Type B pancreatic cell (in vitro differentiated cells): Measurements from ENCODE around the gene ZMYM4. TPM values are rescaled to one million over a fixed set of nuclear protein-coding genes. Genes with fewer than 3 reads are reported as not detected.

Experiments
- DNase-seq: peaks from one replicate; pipeline ENCODE4 v3.0.0; 2021; ENCODE audit warnings: mixed read lengths; ENCODE audit not compliant: unreplicated experiment; ENCODE audit errors: extremely low spot score
- H3K27ac Mint-ChIP-seq: 2 replicates; pipeline ENCODE4 v1.8.0; 2021; ENCODE audit warnings: mild to moderate bottlenecking, mixed read lengths
- H3K27me3 Mint-ChIP-seq: 2 replicates; pipeline ENCODE4 v1.8.0; 2021; ENCODE audit warnings: mixed read lengths
- H3K36me3 Mint-ChIP-seq: 2 replicates; pipeline ENCODE4 v1.8.0; 2021; ENCODE audit warnings: mixed read lengths
- H3K4me1 Mint-ChIP-seq: one replicate; pipeline ENCODE4 v1.8.0; 2021; ENCODE audit warnings: mixed read lengths; ENCODE audit not compliant: unreplicated experiment
- H3K4me3 Mint-ChIP-seq: 2 replicates; pipeline ENCODE4 v1.8.0; 2021; ENCODE audit warnings: mild to moderate bottlenecking, mixed read lengths
- H3K9me3 Mint-ChIP-seq: 2 replicates; pipeline ENCODE4 v1.8.0; 2021; ENCODE audit warnings: mixed read lengths
- total RNA-seq: library from RNA; stranded (reverse); gene quantifications from 2 replicates; pipeline ENCODE4 v1.2.1, GENCODE V29; 2021; ENCODE audit warnings: low replicate concordance
- TF ChIP-seq, protein P1 (sequence below): fragments of 200-600 bp; sonication (generic); conservative IDR thresholded peaks from 2 replicates; pipeline ENCODE4 v1.5.0; 2021; ENCODE audit warnings: antibody characterized with exemption, mild to moderate bottlenecking

The ZMYM4 gene
- total RNA-seq, 1 donor from 2014 or later = 85.4 TPM

DNA sequence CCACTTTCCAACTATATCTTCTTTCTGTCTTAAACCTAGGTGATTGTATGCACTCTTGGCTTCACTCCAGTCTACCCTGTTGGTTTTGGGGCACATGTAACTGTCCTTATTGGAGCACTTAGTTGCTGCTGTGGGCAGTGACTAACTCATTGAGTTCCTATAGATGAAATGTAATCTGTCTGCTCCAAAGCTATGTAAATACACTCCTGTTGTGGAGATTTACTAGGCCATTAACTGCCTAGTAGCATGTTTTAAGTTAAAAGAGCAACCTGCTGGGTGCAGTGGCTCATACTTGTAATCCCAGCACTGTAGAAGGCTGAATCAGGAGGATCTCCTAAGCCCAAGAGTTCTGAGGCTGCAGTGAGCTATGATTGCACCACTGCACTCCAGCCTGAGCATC lies 137.6 kb downstream of the ZMYM4 start:
- TF ChIP-seq, protein P1, sequence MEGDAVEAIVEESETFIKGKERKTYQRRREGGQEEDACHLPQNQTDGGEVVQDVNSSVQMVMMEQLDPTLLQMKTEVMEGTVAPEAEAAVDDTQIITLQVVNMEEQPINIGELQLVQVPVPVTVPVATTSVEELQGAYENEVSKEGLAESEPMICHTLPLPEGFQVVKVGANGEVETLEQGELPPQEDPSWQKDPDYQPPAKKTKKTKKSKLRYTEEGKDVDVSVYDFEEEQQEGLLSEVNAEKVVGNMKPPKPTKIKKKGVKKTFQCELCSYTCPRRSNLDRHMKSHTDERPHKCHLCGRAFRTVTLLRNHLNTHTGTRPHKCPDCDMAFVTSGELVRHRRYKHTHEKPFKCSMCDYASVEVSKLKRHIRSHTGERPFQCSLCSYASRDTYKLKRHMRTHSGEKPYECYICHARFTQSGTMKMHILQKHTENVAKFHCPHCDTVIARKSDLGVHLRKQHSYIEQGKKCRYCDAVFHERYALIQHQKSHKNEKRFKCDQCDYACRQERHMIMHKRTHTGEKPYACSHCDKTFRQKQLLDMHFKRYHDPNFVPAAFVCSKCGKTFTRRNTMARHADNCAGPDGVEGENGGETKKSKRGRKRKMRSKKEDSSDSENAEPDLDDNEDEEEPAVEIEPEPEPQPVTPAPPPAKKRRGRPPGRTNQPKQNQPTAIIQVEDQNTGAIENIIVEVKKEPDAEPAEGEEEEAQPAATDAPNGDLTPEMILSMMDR = no peak
- Mint-ChIP-seq H3K4me1 (no peaks in the 10 kb centered on the region), H3K27ac (no peak overlapping the region), H3K9me3 (no peaks in the 10 kb centered on the region), H3K4me3 (no peak overlapping the region), H3K27me3 (no peaks in the 10 kb centered on the region), H3K36me3 (peaks cover 55% of the 10 kb centered on the region)
- no peak for DNase-seq

DNA sequence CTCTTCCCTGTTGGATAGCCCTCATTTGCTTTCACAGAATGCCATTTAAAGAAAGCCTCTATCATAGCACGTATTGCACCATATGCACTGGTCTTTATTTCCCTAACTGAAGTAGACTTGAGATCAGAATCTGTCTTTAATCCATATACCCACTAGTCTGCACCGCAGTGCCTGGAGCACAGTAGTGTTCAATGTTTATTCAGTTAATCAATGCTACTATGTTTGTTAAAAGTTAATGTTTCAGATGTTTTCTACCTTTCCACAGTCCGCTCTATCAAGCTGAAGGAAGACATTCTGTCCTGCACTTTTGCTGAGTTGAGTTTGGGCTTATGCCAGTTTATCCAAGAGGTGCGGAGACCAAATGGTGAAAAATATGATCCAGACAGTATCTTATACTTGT lies 139.2 kb downstream of the ZMYM4 start:
- no peak for DNase-seq
- Mint-ChIP-seq H3K9me3 (no peaks in the 10 kb centered on the region), H3K27me3 (no peaks in the 10 kb centered on the region), H3K4me1 (no peaks in the 10 kb centered on the region), H3K36me3 (peaks cover 51% of the 10 kb centered on the region), H3K27ac (no peak overlapping the region), H3K4me3 (no peak overlapping the region)
- TF ChIP-seq, protein P1 = no peak

DNA sequence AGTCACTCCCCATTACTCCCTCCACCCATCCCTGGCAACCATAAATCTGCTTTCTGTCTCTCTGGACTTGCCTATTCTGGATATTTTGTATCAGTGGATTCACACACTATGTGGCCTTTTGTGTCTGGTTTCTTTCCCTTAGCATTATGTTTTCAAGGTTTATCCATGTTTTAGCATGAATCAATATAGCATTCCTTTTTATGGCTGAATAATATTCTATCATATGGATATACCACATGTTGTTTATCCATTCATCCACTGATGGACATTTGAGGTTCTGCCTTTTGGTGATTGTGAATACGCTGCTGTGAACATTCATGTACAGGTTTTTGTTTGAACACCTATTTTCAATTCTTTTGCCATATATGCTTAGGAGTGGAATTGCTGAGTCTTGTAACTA lies 140.4 kb downstream of the ZMYM4 start:
- no peak for DNase-seq
- Mint-ChIP-seq H3K27ac (no peak overlapping the region), H3K36me3 (peaks cover 56% of the 10 kb centered on the region), H3K9me3 (no peaks in the 10 kb centered on the region), H3K4me3 (no peak overlapping the region), H3K4me1 (no peaks in the 10 kb centered on the region), H3K27me3 (no peaks in the 10 kb centered on the region)
- TF ChIP-seq, protein P1 = no peak

DNA sequence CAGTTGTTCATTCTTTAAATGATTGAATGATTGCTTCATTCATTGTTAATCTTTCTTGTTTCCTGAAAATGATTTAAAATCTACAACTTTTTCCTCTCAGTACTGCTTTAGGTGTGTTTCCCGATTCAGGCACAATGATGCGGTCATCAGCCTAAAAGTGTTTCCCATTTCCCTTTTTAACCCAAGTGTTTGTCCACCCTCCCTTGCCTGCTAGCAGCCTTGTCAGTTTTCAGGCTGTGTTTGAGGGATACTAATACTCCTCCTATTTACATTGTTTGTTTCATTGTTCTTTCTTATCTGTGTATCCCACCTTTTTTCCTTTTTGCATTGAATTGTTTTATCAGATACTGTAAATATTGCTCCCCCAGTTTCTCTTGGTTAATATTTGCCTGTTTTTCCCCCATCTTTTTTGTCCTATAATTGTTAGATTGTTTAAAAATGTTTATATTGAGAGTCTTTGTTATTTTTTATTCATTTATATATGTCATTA lies 157.6 kb downstream of the ZMYM4 start:
- H3K36me3 Mint-ChIP-seq = peaks cover 24% of the 10 kb centered on the region
- DNase-seq = no peak
- H3K4me1 Mint-ChIP-seq = no peaks in the 10 kb centered on the region
- H3K27ac Mint-ChIP-seq = no peak overlapping the region
- TF ChIP-seq, protein P1 = no peak
- H3K27me3 Mint-ChIP-seq = no peaks in the 10 kb centered on the region
- H3K4me3 Mint-ChIP-seq = no peak overlapping the region
- H3K9me3 Mint-ChIP-seq = no peaks in the 10 kb centered on the region

DNA sequence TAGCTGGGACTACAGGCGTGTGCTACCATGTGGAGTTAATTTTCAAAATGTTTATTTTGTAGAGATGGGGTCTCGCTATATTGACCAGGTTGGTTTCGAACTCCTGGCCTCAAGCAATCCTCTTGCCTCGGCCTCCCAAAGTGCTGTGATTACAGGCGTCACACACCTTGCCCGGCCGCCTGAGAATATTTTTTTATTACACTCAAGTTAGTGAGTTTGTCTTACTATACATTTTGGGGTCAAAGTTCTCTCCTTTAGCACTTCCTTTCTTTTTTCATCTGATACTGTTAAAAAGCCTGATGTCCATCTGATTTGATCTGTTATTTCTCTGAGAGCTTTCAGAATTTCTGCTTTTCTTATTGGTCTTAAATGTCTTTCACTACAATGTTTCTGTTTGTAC lies 159.9 kb downstream of the ZMYM4 start:
- no peak for DNase-seq
- Mint-ChIP-seq H3K9me3 (no peaks in the 10 kb centered on the region), H3K36me3 (peaks cover 30% of the 10 kb centered on the region), H3K4me1 (no peaks in the 10 kb centered on the region), H3K27ac (no peak overlapping the region), H3K4me3 (no peak overlapping the region), H3K27me3 (no peaks in the 10 kb centered on the region)
- TF ChIP-seq, protein P1 = no peak

DNA sequence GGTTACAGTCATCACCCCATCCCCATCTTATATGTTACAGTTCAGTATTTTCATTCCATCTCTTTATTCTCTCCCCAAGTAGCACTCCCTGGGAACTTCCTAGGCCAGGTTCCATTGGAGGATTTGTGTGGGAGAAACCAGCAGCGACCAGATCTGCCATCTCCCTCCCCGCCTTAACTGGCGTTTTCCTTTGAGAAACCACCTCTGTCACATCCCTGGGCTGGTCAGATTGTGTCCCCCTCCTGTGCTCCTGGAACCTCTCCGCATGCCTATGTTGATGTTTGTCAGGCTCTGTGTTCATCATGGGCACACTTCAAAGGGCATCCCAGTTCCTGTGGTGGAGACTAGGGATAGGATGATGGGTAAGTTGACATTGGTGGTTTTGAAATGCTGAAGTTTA lies 162.3 kb downstream of the ZMYM4 start:
- H3K27me3 Mint-ChIP-seq = no peaks in the 10 kb centered on the region
- H3K27ac Mint-ChIP-seq = no peak overlapping the region
- H3K4me1 Mint-ChIP-seq = no peaks in the 10 kb centered on the region
- peaks cover 29% of the 10 kb centered on the region for H3K36me3 Mint-ChIP-seq
- H3K4me3 Mint-ChIP-seq = no peak overlapping the region
- DNase-seq = no peak
- H3K9me3 Mint-ChIP-seq = no peaks in the 10 kb centered on the region
- TF ChIP-seq, protein P1 = no peak
